Stimulated activated CD8-positive, alpha-beta memory T cell treated with anti-CD3 and anti-CD28 coated beads, Interleukin-4, amount 100 ng/mL, for 48 hours (primary cell): ENCODE data around the gene TMEM11.

Experiments used
- DNase-seq: peaks from one replicate; pipeline ENCODE4 v3.0.0-alpha.2; 2020

TMEM11 gene

GRCh38 chr17:21214015-21214776, at the start of gene TMEM11:
TMEM11 (minus strand) TSS chr17:21214161; CDS start chr17:21214152, 9 bp downstream.
- DNase-seq: peak; percentile 95

GRCh38 chr17:21263376-21263775, 49.4 kb upstream of the TMEM11 start:
- DNase-seq: no peak

GRCh38 chr17:21262259-21262993, 48.5 kb upstream of the TMEM11 start:
- no peak for DNase-seq

GRCh38 chr17:21258593-21258992, 44.6 kb upstream of the TMEM11 start:
- no peak for DNase-seq

- DNase-seq: no peak
Observed at GRCh38 chr17:21253646-21254441, 39.9 kb upstream of the TMEM11 start.

GRCh38 chr17:21252796-21253645, 39.1 kb upstream of the TMEM11 start, which contains the start of gene NATD1:
NATD1 (minus strand) TSS chr17:21253410; CDS start chr17:21253264, 146 bp downstream.
- DNase-seq: peak; percentile 80

- no peak for DNase-seq
Observed at GRCh38 chr17:21252289-21252795, 38.4 kb upstream of the TMEM11 start.

GRCh38 chr17:21251337-21252010, 37.5 kb upstream of the TMEM11 start:
- no peak for DNase-seq

GRCh38 chr17:21250854-21251253, 36.9 kb upstream of the TMEM11 start:
- DNase-seq: no peak

GRCh38 chr17:21249920-21250703, 36.2 kb upstream of the TMEM11 start:
- DNase-seq: no peak

- DNase-seq: no peak
Observed at GRCh38 chr17:21249086-21249795, 35.3 kb upstream of the TMEM11 start.

GRCh38 chr17:21248500-21248899, 34.5 kb upstream of the TMEM11 start:
- no peak for DNase-seq

- DNase-seq: no peak
Observed at GRCh38 chr17:21247552-21248258, 33.7 kb upstream of the TMEM11 start.

- no peak for DNase-seq
Observed at GRCh38 chr17:21246698-21247097, 32.7 kb upstream of the TMEM11 start.

GRCh38 chr17:21245639-21246084, 31.7 kb upstream of the TMEM11 start:
- no peak for DNase-seq

- DNase-seq: no peak
Observed at GRCh38 chr17:21243516-21244303, 29.7 kb upstream of the TMEM11 start.

- no peak for DNase-seq
Observed at GRCh38 chr17:21242780-21243515, 29.0 kb upstream of the TMEM11 start.
